Keratinocyte (primary cell): ENCODE results near the gene BRK1. TPM values are rescaled to one million over a fixed set of nuclear protein-coding genes. Genes with fewer than 3 reads are reported as not detected.

Experiments
- DNase-seq: peaks from one replicate; pipeline ENCODE4 v3.0.0-alpha.2; 2011; ENCODE audit warnings: low read depth, missing footprints, low spot score
- FAIRE-seq: peaks from 2 replicates; lab custom pipeline; 2011; peaks lifted over from hg19 to GRCh38; lab: Jason Lieb, UNC
- H2AFZ ChIP-seq: 2 replicates; pipeline ENCODE4 v1.6.0; 2012; ENCODE audit warnings: low read length, control low read depth, inconsistent platforms; ENCODE audit not compliant: control insufficient read depth
- H3K27ac ChIP-seq: 2 replicates; pipeline ENCODE4 v1.5.1; 2011; ENCODE audit warnings: low read length; ENCODE audit not compliant: control insufficient read depth, insufficient read depth
- H3K27me3 ChIP-seq: 3 replicates; pipeline ENCODE4 v1.6.0; 2011; ENCODE audit warnings: low read length; ENCODE audit not compliant: control insufficient read depth, insufficient read depth; ENCODE audit errors: extremely low read depth
- H3K36me3 ChIP-seq, 2 experiments: 2 replicates in 1 of 2; 3 replicates in 1 of 2; pipeline ENCODE4 v1.5.1; 2011; ENCODE audit warnings: low read length in 2 of 2, mild to moderate bottlenecking in 1 of 2; ENCODE audit not compliant: control insufficient read depth in 2 of 2, insufficient read depth in 2 of 2; ENCODE audit errors: extremely low read depth in 1 of 2
- H3K4me1 ChIP-seq: 3 replicates; pipeline ENCODE4 v1.5.1; 2011; ENCODE audit warnings: low read length; ENCODE audit not compliant: control insufficient read depth, insufficient read depth; ENCODE audit errors: extremely low read depth
- H3K4me2 ChIP-seq: 3 replicates; pipeline ENCODE4 v1.6.0; 2011; ENCODE audit warnings: low read depth, low read length; ENCODE audit not compliant: control insufficient read depth, insufficient read depth; ENCODE audit errors: extremely low read depth
- H3K4me3 ChIP-seq, 3 experiments: fragments of 200-600 bp in 1 of 3; sonication (generic) in 1 of 3; 2 replicates in 2 of 3; 3 replicates in 1 of 3; pipeline ENCODE4 v1.5.1; 2011 to 2016; ENCODE audit warnings: low read length in 3 of 3, mild to moderate bottlenecking in 3 of 3, control low read depth in 2 of 3, inconsistent platforms in 1 of 3, low read depth in 1 of 3, mixed read lengths in 1 of 3, mixed run types in 1 of 3, moderate library complexity in 1 of 3; ENCODE audit not compliant: control insufficient read depth in 2 of 3, insufficient read depth in 2 of 3; ENCODE audit errors: extremely low read depth in 1 of 3
- H3K79me2 ChIP-seq: 2 replicates; pipeline ENCODE4 v1.6.0; 2012; ENCODE audit warnings: low read length; ENCODE audit not compliant: control insufficient read depth, insufficient read depth
- H3K9ac ChIP-seq: 3 replicates; pipeline ENCODE4 v1.6.0; 2011; ENCODE audit warnings: low read length; ENCODE audit not compliant: control insufficient read depth, insufficient read depth; ENCODE audit errors: extremely low read depth
- H3K9me1 ChIP-seq: 3 replicates; pipeline ENCODE4 v1.6.0; 2011; ENCODE audit warnings: low read length; ENCODE audit not compliant: control insufficient read depth, insufficient read depth; ENCODE audit errors: extremely low read depth
- H3K9me3 ChIP-seq: 2 replicates; pipeline ENCODE4 v1.5.1; 2012; ENCODE audit warnings: low read depth, low read length; ENCODE audit not compliant: control insufficient read depth
- H4K20me1 ChIP-seq: 3 replicates; pipeline ENCODE4 v1.6.0; 2011; ENCODE audit warnings: low read length; ENCODE audit not compliant: control insufficient read depth, insufficient read depth; ENCODE audit errors: extremely low read depth
- EZH2 ChIP-seq: IDR thresholded peaks from one replicate; pipeline ENCODE4 v1.6.1; 2012; ENCODE audit warnings: inconsistent platforms, mild to moderate bottlenecking, low read length, moderate library complexity
- dilution Hi-C: fragments of 300-500 bp; cut with MboI; formaldehyde crosslinking; loops from one replicate; pipeline ENCODE4 v1.7.0; 2020; ENCODE audit warnings: low sequenced_read_pairs; ENCODE audit not compliant: extremely low pct_ligation_motif_present
- polyA plus RNA-seq, 5 experiments: library from polyadenylated mRNA; depleted of rRNA in 3 of 5; stranded (reverse) in 3 of 5; stranded (forward) in 1 of 5; unstranded in 1 of 5; fragments of >200 nt; gene quantifications; 1 replicate in 1 of 5; 2 replicates in 3 of 5; 3 replicates in 1 of 5; pipeline versions ENCODE4 v1.2.1 to v1.2.3, GENCODE V29; 2011 to 2012; ENCODE audit warnings: missing spikeins in 2 of 5, low read depth in 1 of 5, low replicate concordance in 1 of 5
- TF ChIP-seq, protein P1 (sequence below), 3 experiments: IDR thresholded peaks in 1 of 3; conservative IDR thresholded peaks in 1 of 3; optimal IDR thresholded peaks in 1 of 3; 2 replicates in 2 of 3; 3 replicates in 1 of 3; pipeline versions ENCODE3 to v1.5.1; 2011; ENCODE audit warnings: low read length in 3 of 3, mild to moderate bottlenecking in 3 of 3, moderate library complexity in 2 of 3, control low read depth in 1 of 3, inconsistent platforms in 1 of 3; ENCODE audit not compliant: insufficient read depth in 2 of 3; ENCODE audit errors: extremely low read depth in 1 of 3

BRK1 gene
- polyA plus RNA-seq, 1 donor (not counting 4 experiments of a cell fraction or from before 2014, with no cell fraction given), result 295 TPM

DNA sequence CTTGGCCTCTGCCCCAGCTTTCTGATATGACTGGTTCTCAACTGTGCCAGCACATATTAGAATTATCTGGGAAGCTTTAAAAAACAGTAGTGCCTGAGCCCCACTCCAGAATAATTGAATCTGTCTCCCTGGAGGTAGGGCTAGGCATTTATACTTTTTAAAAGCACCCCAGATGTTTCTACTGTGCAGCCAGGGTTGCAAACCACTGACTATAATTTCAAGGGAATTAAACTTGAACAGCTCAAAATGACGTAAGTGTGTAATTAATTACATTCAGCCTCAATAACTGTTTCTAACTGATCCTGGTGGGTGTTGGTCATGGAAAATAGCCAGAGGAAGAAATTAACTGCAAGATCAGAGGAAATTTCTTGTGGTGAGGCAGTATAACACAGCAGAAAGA is 44.9 kb downstream of the BRK1 start:
- Histone ChIP-seq H3K4me1 (no peaks in the 10 kb centered on the region), H3K27ac (no peak overlapping the region), H2AFZ (no peak overlapping the region), H3K4me3 (no peak overlapping the region), H3K9ac (no peak overlapping the region), H3K4me2 (no peak overlapping the region), H3K79me2 (no peaks in the 10 kb centered on the region), H3K9me3 (no peaks in the 10 kb centered on the region), H3K27me3 (no peaks in the 10 kb centered on the region), H3K9me1 (no peaks in the 10 kb centered on the region), H4K20me1 (no peaks in the 10 kb centered on the region), H3K36me3 (no peaks in the 10 kb centered on the region)
- dilution Hi-C loops, result no loop called here
- DNase-seq (no peak), FAIRE-seq (no peak)
- no peak for TF ChIP-seq EZH2
- TF ChIP-seq, protein P1, sequence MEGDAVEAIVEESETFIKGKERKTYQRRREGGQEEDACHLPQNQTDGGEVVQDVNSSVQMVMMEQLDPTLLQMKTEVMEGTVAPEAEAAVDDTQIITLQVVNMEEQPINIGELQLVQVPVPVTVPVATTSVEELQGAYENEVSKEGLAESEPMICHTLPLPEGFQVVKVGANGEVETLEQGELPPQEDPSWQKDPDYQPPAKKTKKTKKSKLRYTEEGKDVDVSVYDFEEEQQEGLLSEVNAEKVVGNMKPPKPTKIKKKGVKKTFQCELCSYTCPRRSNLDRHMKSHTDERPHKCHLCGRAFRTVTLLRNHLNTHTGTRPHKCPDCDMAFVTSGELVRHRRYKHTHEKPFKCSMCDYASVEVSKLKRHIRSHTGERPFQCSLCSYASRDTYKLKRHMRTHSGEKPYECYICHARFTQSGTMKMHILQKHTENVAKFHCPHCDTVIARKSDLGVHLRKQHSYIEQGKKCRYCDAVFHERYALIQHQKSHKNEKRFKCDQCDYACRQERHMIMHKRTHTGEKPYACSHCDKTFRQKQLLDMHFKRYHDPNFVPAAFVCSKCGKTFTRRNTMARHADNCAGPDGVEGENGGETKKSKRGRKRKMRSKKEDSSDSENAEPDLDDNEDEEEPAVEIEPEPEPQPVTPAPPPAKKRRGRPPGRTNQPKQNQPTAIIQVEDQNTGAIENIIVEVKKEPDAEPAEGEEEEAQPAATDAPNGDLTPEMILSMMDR (optimal IDR thresholded peaks at IDR 0.05 in 1 of 3, IDR thresholded peaks at IDR 0.05 in 1 of 3, conservative IDR thresholded peaks at IDR 0.05 in 1 of 3; ENCODE audit: extremely low read depth in 1 of 3, insufficient read depth in 2 of 3, low read length in 3 of 3), result no peak

DNA sequence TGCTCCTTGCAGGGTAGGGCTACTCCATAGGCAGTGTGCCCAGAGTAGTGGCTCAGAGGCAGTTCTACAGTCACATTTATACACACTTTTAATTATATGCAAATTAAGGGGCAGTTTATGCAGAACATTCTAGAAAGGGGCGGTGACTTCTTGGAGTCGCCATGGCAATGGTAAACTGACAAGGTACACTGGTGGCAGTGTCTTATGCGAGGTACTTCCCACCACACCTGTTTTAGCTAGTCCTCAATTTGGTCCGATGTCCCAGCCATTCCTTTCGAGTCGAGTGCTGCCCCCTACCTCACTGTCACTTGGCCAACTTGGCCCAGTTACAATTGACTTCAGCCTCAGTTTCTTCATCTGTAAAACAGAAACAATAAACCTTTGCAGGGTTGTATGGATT is 45.5 kb downstream of the BRK1 start:
- no peaks in the 10 kb centered on the region for H3K4me1 ChIP-seq
- no peaks in the 10 kb centered on the region for H3K9me3 ChIP-seq
- TF ChIP-seq, protein P1 (optimal IDR thresholded peaks at IDR 0.05 in 1 of 3, IDR thresholded peaks at IDR 0.05 in 1 of 3, conservative IDR thresholded peaks at IDR 0.05 in 1 of 3; ENCODE audit: extremely low read depth in 1 of 3, insufficient read depth in 2 of 3, low read length in 3 of 3), result no peak
- no peak for TF ChIP-seq EZH2
- dilution Hi-C loops, result no loop called here
- no peak overlapping the region for H3K9ac ChIP-seq
- no peaks in the 10 kb centered on the region for H3K79me2 ChIP-seq
- no peak for FAIRE-seq
- H3K4me2 ChIP-seq, result no peak overlapping the region
- H4K20me1 ChIP-seq, result no peaks in the 10 kb centered on the region
- H3K27me3 ChIP-seq, result no peaks in the 10 kb centered on the region
- no peak overlapping the region for H3K4me3 ChIP-seq
- H2AFZ ChIP-seq, result no peak overlapping the region
- H3K27ac ChIP-seq, result no peak overlapping the region
- no peaks in the 10 kb centered on the region for H3K9me1 ChIP-seq
- no peaks in the 10 kb centered on the region for H3K36me3 ChIP-seq
- DNase-seq, result no peak
